Fibroblast of skin of scalp (primary cell): ENCODE measurements around the gene PAWR.
A peak's percentile ranks its signal among the peaks of the same experiment; 100 is the strongest.
"Not testable (repeated sequence)": the region's sequence is repeated elsewhere in the genome, so short reads cannot be mapped to it uniquely, and the experiment has no call there.

ENCODE experiments used
- DNase-seq: peaks from one replicate; pipeline ENCODE4 v3.0.0-alpha.2; 2013

Gene PAWR

GRCh38 chr12:79686171-79686570, 4.6 kb downstream of the PAWR start:
- no peak for DNase-seq

GRCh38 chr12:79685068-79685467, 5.7 kb downstream of the PAWR start:
- DNase-seq: peak; percentile 52

GRCh38 chr12:79684338-79684737, 6.4 kb downstream of the PAWR start:
- not testable (repeated sequence) for DNase-seq

- DNase-seq: no peak
Observed at GRCh38 chr12:79682593-79682992, 8.2 kb downstream of the PAWR start.

- peak; percentile 51 for DNase-seq
Observed at GRCh38 chr12:79681008-79681590, 9.7 kb downstream of the PAWR start.

- DNase-seq: no peak
Observed at GRCh38 chr12:79680051-79680450, 10.7 kb downstream of the PAWR start.

GRCh38 chr12:79678306-79678705, 12.5 kb downstream of the PAWR start:
- no peak for DNase-seq

GRCh38 chr12:79677672-79678071, 13.1 kb downstream of the PAWR start:
- no peak for DNase-seq

- no peak for DNase-seq
Observed at GRCh38 chr12:79676579-79676978, 14.2 kb downstream of the PAWR start.

- peak; percentile 86 for DNase-seq
Observed at GRCh38 chr12:79674629-79675028, 16.1 kb downstream of the PAWR start.

GRCh38 chr12:79673354-79673753, 17.4 kb downstream of the PAWR start:
- DNase-seq: no peak

- DNase-seq: no peak
Observed at GRCh38 chr12:79668113-79668512, 22.7 kb downstream of the PAWR start.

- no peak for DNase-seq
Observed at GRCh38 chr12:79665212-79665887, 25.4 kb downstream of the PAWR start.

- no peak for DNase-seq
Observed at GRCh38 chr12:79664518-79664917, 26.2 kb downstream of the PAWR start.

GRCh38 chr12:79662046-79662811, 28.5 kb downstream of the PAWR start:
- DNase-seq: peak; percentile 33

- DNase-seq: peak; percentile 21
Observed at GRCh38 chr12:79661629-79662028, 29.1 kb downstream of the PAWR start.

- DNase-seq: no peak
Observed at GRCh38 chr12:79659961-79660431, 30.8 kb downstream of the PAWR start.

GRCh38 chr12:79658221-79658620, 32.5 kb downstream of the PAWR start:
- DNase-seq: peak; percentile 66

GRCh38 chr12:79657136-79657535, 33.6 kb downstream of the PAWR start:
- DNase-seq: no peak

GRCh38 chr12:79655036-79655435, 35.7 kb downstream of the PAWR start:
- no peak for DNase-seq

GRCh38 chr12:79652521-79652920, 38.2 kb downstream of the PAWR start:
- DNase-seq: no peak

- DNase-seq: no peak
Observed at GRCh38 chr12:79650440-79650839, 40.3 kb downstream of the PAWR start.

GRCh38 chr12:79648881-79649280, 41.9 kb downstream of the PAWR start:
- DNase-seq: peak; percentile 73

GRCh38 chr12:79646843-79647242, 43.9 kb downstream of the PAWR start:
- peak; percentile 22 for DNase-seq
